Measurements from ENCODE around the gene SYT17.
"Not testable (repeated sequence)": the region's sequence is repeated elsewhere in the genome, so short reads cannot be mapped to it uniquely, and the experiment has no call there.

SYT17 gene

GRCh38 chr16:19174478-19174877 lies 6.4 kb downstream of the SYT17 start:
- DNase-seq: no peak

DNA sequence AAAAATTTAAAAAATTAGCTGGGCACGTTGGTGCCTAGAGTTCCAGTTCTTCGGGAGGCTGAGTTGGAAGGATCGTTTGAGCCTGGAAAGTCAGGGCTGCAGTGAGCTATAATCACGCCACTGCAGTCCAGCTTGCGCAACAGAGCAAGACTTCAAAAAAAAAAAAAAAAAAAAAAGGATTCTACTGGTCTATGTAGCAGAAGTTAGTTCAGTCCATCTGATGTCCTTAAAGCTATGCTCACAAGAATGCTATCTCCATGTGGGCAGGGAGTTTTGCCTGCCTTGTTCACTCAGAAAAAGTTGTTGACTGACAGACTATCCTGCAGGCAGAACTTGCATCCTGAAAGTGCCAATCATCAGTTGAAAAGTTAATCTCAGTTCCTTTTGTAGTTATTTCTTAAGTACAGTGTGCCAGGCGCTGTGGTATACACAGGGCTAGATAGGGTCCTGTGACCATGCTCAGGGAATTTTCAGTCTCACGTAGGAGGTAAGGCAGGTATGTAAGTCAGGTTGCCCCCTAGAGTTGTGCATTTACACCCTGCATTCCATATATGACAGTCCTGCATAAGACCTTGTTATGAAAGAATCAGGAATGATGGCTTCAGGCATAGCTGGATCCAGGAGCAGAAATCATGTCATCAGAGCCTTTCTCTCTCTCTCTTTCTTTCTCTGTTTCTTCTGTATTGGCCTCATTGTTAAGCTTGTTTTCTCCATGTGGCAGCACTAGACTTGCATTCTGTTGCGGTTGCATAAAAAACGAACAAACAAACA lies 7.6 kb downstream of the SYT17 start:
- DNase-seq: no peak

DNA sequence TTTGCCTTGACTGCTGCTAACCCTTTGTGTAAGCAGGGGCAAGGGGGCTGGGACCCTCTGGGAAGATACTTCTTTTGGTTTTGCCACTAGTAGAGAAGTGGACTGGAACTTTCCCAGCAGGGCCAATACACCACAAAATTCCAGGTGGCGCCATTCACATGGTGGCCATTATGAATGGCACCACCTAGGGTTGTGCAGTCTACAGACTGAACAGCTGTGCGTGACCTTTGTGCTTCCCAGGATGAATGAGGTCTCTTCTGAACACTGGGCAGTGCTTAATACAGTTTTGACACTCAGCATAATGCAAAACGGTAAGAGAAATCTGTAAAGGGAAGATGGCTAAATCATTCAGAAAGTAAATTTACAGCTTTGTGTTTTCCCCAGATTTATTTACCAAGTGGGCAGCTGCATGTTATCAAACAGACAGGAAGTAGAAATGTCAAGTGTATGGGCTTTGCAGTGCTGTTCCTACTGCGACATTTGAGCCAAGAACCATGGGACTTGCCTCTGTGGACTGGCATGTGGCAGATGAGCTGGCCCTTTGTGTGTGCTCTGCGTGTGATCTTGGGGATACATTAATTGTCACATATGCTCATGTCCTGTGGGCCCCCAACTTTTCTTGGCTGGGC lies 9.2 kb downstream of the SYT17 start:
- no peak for DNase-seq

DNA sequence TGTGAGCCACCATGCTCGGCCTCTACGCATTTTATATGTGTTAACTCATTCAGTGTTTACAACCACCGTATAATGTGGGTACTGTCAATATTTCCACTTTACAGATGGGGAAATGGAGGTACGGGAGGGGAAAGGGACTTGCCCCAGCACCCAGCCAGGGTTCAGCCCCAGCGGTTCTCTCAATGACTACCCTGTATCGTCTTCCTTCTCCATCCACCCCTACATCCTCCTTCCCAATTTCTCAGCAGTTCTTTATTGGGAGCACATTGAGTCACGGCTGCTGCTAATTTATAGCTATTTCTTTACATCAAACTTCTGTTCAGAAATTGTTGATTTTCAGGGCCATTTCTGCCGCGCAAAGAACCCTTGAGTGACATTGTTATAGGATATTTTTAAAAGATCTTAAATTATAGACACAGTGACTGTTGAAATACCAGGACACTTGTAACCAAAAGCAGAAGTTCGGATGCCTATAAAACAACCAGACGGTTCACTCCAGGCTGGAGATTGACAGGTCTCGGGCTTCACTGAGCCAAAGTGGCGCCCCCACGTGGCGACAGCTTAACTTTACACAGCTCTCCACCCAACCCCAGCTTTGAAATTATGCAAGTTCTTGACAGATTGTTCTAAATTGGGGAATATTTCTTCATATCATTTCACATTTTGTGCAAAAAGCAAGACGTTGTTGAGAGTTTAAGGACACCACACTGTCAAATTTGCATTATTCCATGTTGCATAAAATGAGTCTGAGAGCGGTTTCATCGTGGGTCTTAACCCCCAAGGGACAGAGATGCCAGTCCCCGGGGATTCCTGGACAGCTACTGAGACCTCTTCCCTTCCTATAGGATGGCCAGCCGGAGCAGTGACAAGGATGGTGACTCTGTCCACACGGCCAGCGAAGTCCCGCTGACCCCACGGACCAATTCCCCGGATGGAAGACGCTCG lies 11.8 kb downstream of the SYT17 start:
- DNase-seq: peak; percentile 12 to 61

- DNase-seq: no peak
Measured at GRCh38 chr16:19180741-19181140, 12.7 kb downstream of the SYT17 start.

DNA sequence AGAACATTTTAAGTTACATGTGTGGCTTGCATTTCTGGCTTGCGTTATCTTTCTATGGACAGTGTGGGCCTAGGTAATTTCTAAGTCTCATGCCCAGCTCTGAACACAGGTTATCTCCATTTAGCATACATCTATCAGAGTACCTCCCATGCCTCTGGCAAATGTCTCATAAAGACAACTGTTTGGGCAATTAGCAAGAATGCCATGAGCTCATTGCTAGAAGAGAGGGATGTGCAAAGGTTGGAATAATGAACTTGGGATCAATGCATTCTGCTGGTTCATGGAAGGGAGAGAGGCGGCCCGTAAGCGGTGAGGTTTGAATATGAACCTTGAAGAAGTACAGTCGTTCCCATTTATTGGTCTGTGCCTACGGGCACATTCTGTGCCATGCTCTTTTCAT lies 14.4 kb downstream of the SYT17 start:
- no peak for DNase-seq

GRCh38 chr16:19183187-19183586 lies 15.1 kb downstream of the SYT17 start:
- no peak for DNase-seq

- DNase-seq: no peak
Measured at GRCh38 chr16:19184823-19185509, 16.9 kb downstream of the SYT17 start.

- no peak for DNase-seq
Measured at GRCh38 chr16:19185510-19185851, 17.4 kb downstream of the SYT17 start.

DNA sequence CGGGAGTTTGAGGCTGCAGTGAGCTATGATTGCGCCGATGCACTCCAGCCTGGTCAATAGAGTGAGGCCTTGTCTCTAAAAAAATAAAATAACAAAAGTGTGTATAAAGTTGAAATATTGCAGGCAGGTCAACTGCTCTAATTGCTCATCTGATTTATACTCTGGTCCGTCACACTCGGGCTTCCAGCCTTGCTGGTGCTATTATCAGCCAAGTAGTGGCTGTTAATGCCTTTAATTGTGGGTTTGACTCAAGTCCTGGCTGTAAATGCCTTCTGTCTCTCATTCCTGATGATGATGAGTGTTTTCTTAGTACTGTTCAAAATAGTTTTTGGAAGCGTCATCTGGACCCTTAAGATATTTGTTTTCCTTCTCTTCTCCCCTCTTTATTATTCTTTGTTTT lies 18.4 kb downstream of the SYT17 start:
- DNase-seq: no peak

DNA sequence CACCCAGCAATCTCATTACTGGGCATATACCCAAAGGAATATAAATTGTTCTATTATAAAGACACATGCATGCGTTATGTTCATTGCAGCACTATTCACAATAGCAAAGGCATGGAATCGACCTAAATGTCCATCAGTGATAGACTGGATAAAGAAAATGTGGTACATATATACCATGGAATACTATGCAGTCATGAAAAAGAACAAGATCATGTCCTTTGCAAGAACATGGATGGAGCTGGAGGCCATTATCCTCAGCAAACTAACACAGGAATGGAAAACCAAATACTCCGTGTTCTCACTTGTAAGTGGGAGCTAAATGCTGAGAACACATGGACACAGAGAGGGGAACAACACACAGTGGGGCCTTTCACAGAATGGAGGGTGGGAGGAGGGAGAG lies 19.9 kb downstream of the SYT17 start:
- not testable (repeated sequence) for DNase-seq

GRCh38 chr16:19188406-19188805 lies 20.4 kb downstream of the SYT17 start:
- no peak for DNase-seq

DNA sequence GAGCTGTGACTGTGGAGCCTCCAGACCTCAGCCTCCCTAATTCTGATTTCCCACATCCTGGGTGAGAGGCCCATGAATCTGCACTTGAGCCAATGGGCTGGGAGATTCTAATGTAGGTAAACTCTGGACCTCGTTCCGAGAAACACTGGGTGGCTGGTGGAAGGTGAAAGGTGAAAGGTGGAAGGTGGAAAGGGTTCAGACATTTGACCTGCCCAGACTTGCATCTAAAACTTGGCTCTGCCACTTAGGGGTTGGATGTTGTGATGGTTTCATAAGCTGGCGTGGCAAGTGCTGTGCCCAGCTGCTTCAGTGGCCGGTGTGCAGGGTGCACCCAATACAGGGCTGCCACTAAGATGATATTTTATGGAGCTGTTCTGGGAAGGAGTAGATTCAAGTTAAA lies 24.8 kb downstream of the SYT17 start:
- no peak for DNase-seq

- DNase-seq: peak; percentile 11 to 67
Measured at GRCh38 chr16:19196871-19197270, 28.8 kb downstream of the SYT17 start.

- DNase-seq: no peak
Measured at GRCh38 chr16:19203374-19203966, 35.4 kb downstream of the SYT17 start.

DNA sequence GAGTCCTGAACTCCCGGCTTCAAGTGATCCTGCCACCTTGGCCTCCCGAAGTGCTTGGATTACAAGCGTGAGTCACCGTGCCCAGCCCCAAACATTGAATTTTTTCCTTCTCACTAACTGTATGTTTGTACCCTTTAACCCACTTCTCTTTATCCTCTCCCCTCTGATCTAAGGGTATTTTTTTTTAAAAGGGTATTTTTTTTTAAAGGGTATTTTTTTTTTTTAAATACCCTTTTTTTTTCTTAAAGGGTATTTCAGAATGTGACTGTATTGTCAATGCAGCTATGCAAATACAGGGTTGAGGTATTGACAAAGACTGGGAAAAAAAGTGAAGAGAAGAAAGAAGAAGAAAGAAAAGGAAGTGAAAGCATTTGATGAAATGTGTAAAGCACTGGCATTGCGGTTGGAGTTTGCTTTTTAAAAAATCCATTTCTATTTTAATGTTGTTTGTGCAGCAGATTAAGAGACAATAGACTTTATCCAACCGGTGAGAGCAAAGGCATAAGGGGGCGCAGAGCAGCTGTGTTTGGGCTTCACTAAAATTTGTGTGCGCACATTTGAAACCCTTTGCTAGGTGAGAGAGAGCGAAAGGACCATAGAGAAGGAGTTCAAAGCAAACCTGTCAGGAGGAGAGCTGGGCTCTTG lies 42.4 kb downstream of the SYT17 start:
- no peak for DNase-seq

- no peak for DNase-seq
Measured at GRCh38 chr16:19210968-19211367, 42.9 kb downstream of the SYT17 start.

GRCh38 chr16:19212059-19212458 lies 44.0 kb downstream of the SYT17 start:
- no peak for DNase-seq

DNA sequence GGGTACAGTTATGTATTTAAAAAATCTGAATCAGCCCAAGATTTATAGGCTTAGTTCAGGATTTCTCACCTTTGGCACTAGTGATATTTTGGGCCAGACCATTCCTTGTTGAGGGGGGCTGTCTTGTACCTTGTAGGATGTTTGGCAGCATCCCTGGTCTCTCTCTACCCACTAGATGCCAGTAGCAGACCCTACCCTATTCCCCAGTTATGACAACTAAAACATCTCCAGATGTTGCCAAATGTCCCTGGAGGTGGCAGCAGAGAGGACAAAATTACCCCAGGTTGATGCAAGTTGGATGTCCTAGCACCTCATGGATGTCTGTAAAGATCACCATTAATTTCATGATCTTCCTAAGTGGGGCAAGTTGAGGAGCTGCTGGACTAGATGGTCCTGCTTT lies 45.8 kb downstream of the SYT17 start:
- peak in 1 of 2 experiments; percentile 9 for DNase-seq

DNA sequence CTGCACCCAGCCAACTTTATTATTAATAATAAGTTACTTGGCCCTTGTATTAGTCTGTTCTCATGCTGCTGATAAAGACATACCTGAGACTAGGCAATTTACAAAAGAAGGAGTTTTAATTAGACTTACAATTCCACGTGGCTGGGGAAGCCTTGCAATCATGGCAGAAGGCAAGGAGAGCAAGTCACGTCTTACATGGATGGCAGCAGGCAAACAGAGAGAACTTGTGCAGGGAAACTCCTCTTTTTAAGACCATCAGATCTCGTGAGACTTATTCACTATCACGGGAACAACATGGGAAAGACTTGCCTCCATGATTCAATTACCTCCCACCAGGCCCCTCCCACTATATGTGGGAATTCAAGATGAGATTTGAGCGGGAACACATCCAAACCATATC lies 47.7 kb downstream of the SYT17 start:
- no peak for DNase-seq

DNA sequence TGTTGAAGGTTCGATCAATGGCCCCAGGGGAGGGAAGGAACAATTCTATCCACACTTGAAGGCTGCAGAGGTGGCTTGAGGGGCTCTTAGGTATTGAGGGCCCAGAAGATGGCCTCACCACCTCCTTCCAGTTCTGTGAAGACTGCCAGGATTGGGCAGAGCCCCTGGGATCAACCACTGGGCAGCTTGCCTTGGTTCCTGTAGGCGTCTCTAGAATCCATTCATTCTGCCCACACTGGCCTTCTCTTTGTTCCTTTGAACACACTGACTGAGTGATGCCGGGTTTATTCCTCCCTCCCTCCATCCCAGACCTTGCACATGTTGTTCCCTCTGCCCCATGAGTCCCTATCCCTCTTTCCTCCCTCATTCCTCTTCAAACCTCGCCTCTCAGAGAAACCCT lies 50.5 kb downstream of the SYT17 start:
- no peak for DNase-seq

- DNase-seq: no peak
Measured at GRCh38 chr16:19219836-19220235, 51.8 kb downstream of the SYT17 start.

Measured in NCI-H524 (cell line).